Spleen (tissue), 11 donors: ENCODE measurements around the gene EYS. TPM values are rescaled to one million over a fixed set of nuclear protein-coding genes. Genes with fewer than 3 reads are reported as not detected.

Experiments used
- DNase-seq: peaks from one replicate; pipeline ENCODE4 v3.0.0-alpha.2; 2020
- H3K27ac ChIP-seq, 8 donors: fragments of 200-600 bp; sonication (generic) in 7 of 8; 1 replicate in 4 of 8; 2 replicates in 4 of 8; pipeline versions ENCODE4 v1.5.0 to v1.8.0; 2016 to 2021; ENCODE audit warnings: inconsistent platforms in 4 of 8, mild to moderate bottlenecking in 4 of 8, moderate library complexity in 1 of 8
- H3K27me3 ChIP-seq, 7 donors: fragments of 200-600 bp; sonication (generic) in 6 of 7; replicated peaks in 1 of 7; 1 replicate in 4 of 7; 2 replicates in 3 of 7; pipeline versions ENCODE4 v1.5.0 to v1.8.0; 2016 to 2021; ENCODE audit warnings: inconsistent platforms in 3 of 7, mild to moderate bottlenecking in 1 of 7
- H3K36me3 ChIP-seq, 6 donors: fragments of 200-600 bp; sonication (generic) in 5 of 6; 1 replicate in 4 of 6; 2 replicates in 2 of 6; pipeline versions ENCODE4 v1.5.0 to v1.8.0; 2016 to 2021; ENCODE audit warnings: inconsistent platforms in 2 of 6
- H3K4me1 ChIP-seq, 6 donors: fragments of 200-600 bp; sonication (generic) in 5 of 6; 1 replicate in 3 of 6; 2 replicates in 3 of 6; pipeline versions ENCODE4 v1.5.0 to v1.8.0; 2016 to 2021; ENCODE audit warnings: inconsistent platforms in 3 of 6
- H3K4me3 ChIP-seq, 8 donors: fragments of 200-600 bp; sonication (generic) in 7 of 8; 1 replicate in 4 of 8; 2 replicates in 4 of 8; pipeline versions ENCODE4 v1.5.0 to v1.8.0; 2016 to 2021; ENCODE audit warnings: inconsistent platforms in 4 of 8, mild to moderate bottlenecking in 4 of 8, moderate library complexity in 2 of 8
- H3K9me3 ChIP-seq, 8 donors: fragments of 200-600 bp; sonication (generic) in 7 of 8; 1 replicate in 4 of 8; 2 replicates in 4 of 8; pipeline versions ENCODE4 v1.5.0 to v1.8.0; 2016 to 2021; ENCODE audit warnings: inconsistent platforms in 4 of 8
- CTCF ChIP-seq, 11 experiments: fragments of 200-600 bp in 7 of 11; fragments of 450-650 bp in 4 of 11; sonication (generic) in 4 of 11; IDR thresholded peaks in 8 of 11; conservative IDR thresholded peaks in 3 of 11; 1 replicate in 7 of 11; 2 replicates in 4 of 11; pipeline versions ENCODE4 v1.4.0 to v1.8.0; 2016 to 2021; ENCODE audit warnings: antibody characterized with exemption in 11 of 11, inconsistent platforms in 4 of 11, mild to moderate bottlenecking in 1 of 11
- POLR2A ChIP-seq, 3 donors: fragments of 450-650 bp; IDR thresholded peaks; one replicate each; pipeline ENCODE4 v1.5.1; 2017; ENCODE audit warnings: antibody characterized with exemption in 3 of 3, mild to moderate bottlenecking in 1 of 3
- POLR2AphosphoS5 ChIP-seq, 3 donors: sonication (generic); formaldehyde crosslinking; IDR thresholded peaks; one replicate each; pipeline ENCODE4 v1.5.1; 2017; ENCODE audit warnings: antibody characterized with exemption in 3 of 3
- WGBS, 5 donors: extraction: QIAGEN DNeasy Blood & Tissue Kit in 3 of 5; methylation state at CpG; one replicate each; pipeline versions ENCODE4 v1.1.5 to v1.1.7; 2013 to 2018; 5-methylcytosine and 5-hydroxymethylcytosine counted together
- intact Hi-C: fragments of 100-400 bp; cut with DNase I; formaldehyde crosslinking; loops from one replicate; pipeline ENCODE4 v1.15.0; 2023; ENCODE audit warnings: low total_unique reads
- polyA plus RNA-seq, 3 donors: library from polyadenylated mRNA; stranded (reverse); fragments of 200-250 nt; gene quantifications; one replicate each; pipeline ENCODE4 v1.2.1, GENCODE V29; 2013
- total RNA-seq, 7 donors: library from RNA; depleted of rRNA in 3 of 7; stranded (reverse); fragments of >200 nt in 3 of 7; fragmentation: NEBNext Ultra II Directional in 4 of 7; extraction: Animal tissue kit (Norgen Biotek cat#: 25700) in 4 of 7; gene quantifications; one replicate each; pipeline versions ENCODE4 v1.1.0 to v1.2.1, GENCODE V29; 2016 to 2021
- donor health status: healthy with polysubstance abuse.
- donor health status: DM: no; HTN: no; CAD: no; lungs with moderate emphysema.
- donor health status: DM: no; HTN: no; CAD: no.
- donor health status: Bipolar disorder and iron deficiency.
- donor health status: healthy.
- donor health status: DM: no; HTN: no; CAD: no.
- donor health status: DM: yes; HTN: yes; CAD: no.

The EYS gene
- total and polyA plus RNA-seq, 10 donors: under 0.01 to 0.72 (median 0.28) TPM; not detected in 5

- Histone ChIP-seq H3K27ac (no peak overlapping the region), H3K27me3 (no peaks in the 10 kb centered on the region), H3K36me3 (no peaks in the 10 kb centered on the region), H3K9me3 (peaks cover 0 to 20% (median 2%) of the 10 kb centered on the region in 8 donors), H3K4me1 (no peaks in the 10 kb centered on the region), H3K4me3 (no peak overlapping the region)
- DNase-seq: no peak
- TF ChIP-seq POLR2AphosphoS5 (IDR thresholded peaks at IDR 0.05) (no peak), POLR2A (IDR thresholded peaks at IDR 0.05) (no peak)
- intact Hi-C loops: no loop called here
These were observed 26.8 kb downstream of the EYS start for GRCh38 chr6:65680232-65680631.

- Histone ChIP-seq H3K4me3 (no peak overlapping the region), H3K27ac (no peak overlapping the region), H3K9me3 (peaks cover 0 to 51% (median 34%) of the 10 kb centered on the region in 8 donors), H3K36me3 (no peaks in the 10 kb centered on the region), H3K4me1 (no peaks in the 10 kb centered on the region), H3K27me3 (no peaks in the 10 kb centered on the region)
- no peak for DNase-seq
- TF ChIP-seq CTCF (IDR thresholded peaks at IDR 0.05 in 8 of 11, conservative IDR thresholded peaks at IDR 0.05 in 3 of 11): no peak
- no peak for TF ChIP-seq POLR2A (IDR thresholded peaks at IDR 0.05)
- TF ChIP-seq POLR2AphosphoS5 (IDR thresholded peaks at IDR 0.05): no peak
- intact Hi-C loops: no loop called here
- WGBS, 5 donors: 77 to 91% (median 88%) methylated on average over 1 of the region's 1 CpG
These were observed 35.1 kb downstream of the EYS start for GRCh38 chr6:65671922-65672321.

- no peak for DNase-seq
- no peak for TF ChIP-seq POLR2AphosphoS5 (IDR thresholded peaks at IDR 0.05)
- no peak for TF ChIP-seq CTCF (IDR thresholded peaks at IDR 0.05 in 8 of 11, conservative IDR thresholded peaks at IDR 0.05 in 3 of 11)
- no peak for TF ChIP-seq POLR2A (IDR thresholded peaks at IDR 0.05)
- intact Hi-C loops: no loop called here
These were observed 38.9 kb downstream of the EYS start for GRCh38 chr6:65667916-65668656.

GRCh38 chr6:65650086-65650485, 56.9 kb downstream of the EYS start:
- intact Hi-C loops: no loop called here
- Histone ChIP-seq H3K4me1 (no peaks in the 10 kb centered on the region), H3K9me3 (peaks cover 0 to 9% (median 0%) of the 10 kb centered on the region in 8 donors), H3K27me3 (no peaks in the 10 kb centered on the region), H3K27ac (no peak overlapping the region), H3K36me3 (no peaks in the 10 kb centered on the region), H3K4me3 (no peak overlapping the region)
- no peak for TF ChIP-seq POLR2A (IDR thresholded peaks at IDR 0.05)
- no peak for DNase-seq

More at GRCh38 chr6:65667916-65668656, 38.9 kb downstream of the EYS start:
- H3K9me3 ChIP-seq: peaks cover 0 to 22% (median 14%) of the 10 kb centered on the region in 8 donors
- no peaks in the 10 kb centered on the region for H3K36me3 ChIP-seq
- no peaks in the 10 kb centered on the region for H3K4me1 ChIP-seq
- H3K4me3 ChIP-seq: no peak overlapping the region
- H3K27me3 ChIP-seq: no peaks in the 10 kb centered on the region
- no peak overlapping the region for H3K27ac ChIP-seq

GRCh38 chr6:65649392-65649791, 57.6 kb downstream of the EYS start:
- Histone ChIP-seq H3K4me3 (no peak overlapping the region), H3K36me3 (no peaks in the 10 kb centered on the region), H3K27ac (no peak overlapping the region), H3K4me1 (no peaks in the 10 kb centered on the region), H3K9me3 (peaks cover 0 to 9% (median 0%) of the 10 kb centered on the region in 8 donors), H3K27me3 (no peaks in the 10 kb centered on the region)
- TF ChIP-seq POLR2A (IDR thresholded peaks at IDR 0.05): no peak
- no peak for TF ChIP-seq POLR2AphosphoS5 (IDR thresholded peaks at IDR 0.05)
- no peak for TF ChIP-seq CTCF (IDR thresholded peaks at IDR 0.05 in 8 of 11, conservative IDR thresholded peaks at IDR 0.05 in 3 of 11)
- DNase-seq: no peak
- intact Hi-C loops: no loop called here
- WGBS, 5 donors: 61 to 79% (median 64%) methylated on average over 3 of the region's 3 CpGs
